HG03378 (cell line): ENCODE results near the gene IQCK.

Experiments
- ATAC-seq: cut with Tn5 transposase; IDR thresholded peaks from one replicate; pipeline ENCODE4 v1.9.1; 2021; ENCODE audit warnings: mild to moderate bottlenecking, moderate library complexity; ENCODE audit not compliant: unreplicated experiment

The IQCK gene

GRCh38 chr16:19830902-19831560 is 113.0 kb downstream of the IQCK start:
- ATAC-seq, result no peak

GRCh38 chr16:19831678-19832077 is 113.6 kb downstream of the IQCK start:
- ATAC-seq, result no peak

GRCh38 chr16:19833176-19833575 is 115.1 kb downstream of the IQCK start:
- no peak for ATAC-seq

DNA sequence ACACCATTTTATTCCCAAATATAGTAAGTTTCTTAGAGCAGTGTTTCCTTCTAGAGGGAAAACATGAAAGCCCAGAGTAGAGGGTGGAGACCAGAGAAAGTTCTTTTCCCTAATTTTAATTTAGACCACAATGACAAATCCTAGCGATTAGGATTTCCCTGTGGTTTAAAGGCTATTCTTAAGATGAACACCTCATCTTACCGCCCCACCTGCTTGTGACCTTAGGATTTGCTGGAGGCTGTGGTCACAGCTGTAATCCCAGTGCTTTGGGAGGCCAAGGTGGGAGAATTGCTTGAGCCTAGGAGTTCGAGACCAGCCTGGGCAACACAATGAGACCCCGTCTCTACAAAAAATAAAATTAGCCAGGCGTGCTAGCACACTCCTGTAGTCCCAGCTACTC is 115.5 kb downstream of the IQCK start:
- ATAC-seq, result no peak

- no peak for ATAC-seq
Measured at GRCh38 chr16:19835196-19835595, 117.1 kb downstream of the IQCK start.

GRCh38 chr16:19835968-19836421 is 117.9 kb downstream of the IQCK start:
- ATAC-seq, result no peak

- no peak for ATAC-seq
Measured at GRCh38 chr16:19837331-19837980, 119.4 kb downstream of the IQCK start.

DNA sequence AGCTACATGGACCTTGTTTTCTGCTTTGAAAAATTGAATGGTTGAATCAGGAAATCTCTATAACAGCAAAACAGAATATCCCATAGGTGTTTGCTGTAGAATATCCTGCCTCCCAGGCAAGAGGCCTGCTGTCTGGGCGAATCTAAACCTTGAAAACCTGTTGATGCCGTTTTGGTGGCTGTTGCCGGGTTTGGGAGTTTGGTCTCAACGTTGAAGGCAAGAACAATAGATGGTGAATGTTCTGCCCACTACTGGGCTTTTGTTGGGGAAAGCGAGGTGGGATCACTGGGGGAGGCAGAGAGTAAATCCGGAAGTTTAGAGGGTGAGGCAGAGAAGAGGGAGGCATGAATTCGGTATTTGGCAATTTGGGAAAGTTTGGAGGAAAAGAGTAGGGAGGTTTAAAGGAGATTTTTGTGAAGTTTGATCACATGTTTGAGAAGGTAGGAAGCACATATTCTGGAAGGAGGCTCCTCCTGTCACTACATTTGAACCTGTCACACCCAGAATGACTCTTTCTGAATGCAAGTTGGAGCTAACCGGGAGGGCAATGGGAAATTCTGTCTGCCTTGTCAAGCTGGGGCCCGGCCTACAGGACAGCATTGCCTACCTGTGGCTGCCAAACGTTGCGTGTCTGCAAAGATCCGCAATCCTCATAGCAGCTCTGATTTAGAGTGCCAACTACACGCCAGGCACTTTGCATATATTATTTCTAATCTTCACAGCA is 120.1 kb downstream of the IQCK start:
- ATAC-seq, result no peak

DNA sequence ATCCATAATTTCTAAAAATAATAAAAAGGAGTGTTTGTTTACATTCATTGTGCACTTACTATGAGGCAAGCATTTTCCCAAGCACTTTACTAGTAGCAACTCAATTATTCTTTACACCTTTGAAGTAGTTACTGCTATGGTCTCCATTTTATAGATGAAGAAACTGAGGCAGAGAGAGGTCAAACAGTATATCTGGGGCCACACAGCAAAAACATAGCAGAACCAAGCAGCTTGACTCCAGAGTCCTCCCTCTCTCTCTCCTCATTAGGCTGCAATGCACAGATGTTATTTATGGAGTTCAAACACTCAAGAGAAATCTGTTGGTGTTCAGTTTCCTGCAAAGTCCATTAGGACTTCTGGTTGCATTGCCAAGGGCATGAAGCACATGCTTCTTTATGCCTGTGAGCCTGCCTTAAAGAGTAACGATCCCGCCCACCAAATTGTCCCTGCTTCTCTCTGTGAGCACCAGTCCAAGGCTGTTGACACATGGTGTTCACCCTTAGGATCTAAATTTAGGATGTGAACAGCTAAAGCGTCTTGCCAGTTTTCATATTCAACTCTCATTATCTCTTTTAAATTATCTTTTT is 122.5 kb downstream of the IQCK start:
- ATAC-seq, result no peak

DNA sequence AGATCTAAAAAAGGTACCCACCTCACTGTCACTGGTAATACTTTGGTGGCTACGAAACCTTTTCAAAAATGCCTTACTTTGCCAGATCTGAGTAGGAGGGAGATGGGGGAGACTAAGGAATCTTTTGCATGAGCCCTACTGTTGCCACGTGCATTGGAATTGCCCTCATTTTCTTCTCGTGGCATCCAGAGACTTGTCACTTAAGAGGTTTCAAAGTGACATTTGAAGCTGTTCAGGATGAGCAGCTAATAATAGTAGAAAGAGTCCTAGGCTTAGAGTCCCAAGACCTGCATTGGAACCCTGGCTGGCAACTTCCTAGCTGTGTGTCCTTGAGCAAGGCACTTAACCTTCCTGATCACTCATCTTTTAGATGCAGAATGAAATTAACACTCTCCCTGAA is 123.1 kb downstream of the IQCK start:
- ATAC-seq, result no peak

DNA sequence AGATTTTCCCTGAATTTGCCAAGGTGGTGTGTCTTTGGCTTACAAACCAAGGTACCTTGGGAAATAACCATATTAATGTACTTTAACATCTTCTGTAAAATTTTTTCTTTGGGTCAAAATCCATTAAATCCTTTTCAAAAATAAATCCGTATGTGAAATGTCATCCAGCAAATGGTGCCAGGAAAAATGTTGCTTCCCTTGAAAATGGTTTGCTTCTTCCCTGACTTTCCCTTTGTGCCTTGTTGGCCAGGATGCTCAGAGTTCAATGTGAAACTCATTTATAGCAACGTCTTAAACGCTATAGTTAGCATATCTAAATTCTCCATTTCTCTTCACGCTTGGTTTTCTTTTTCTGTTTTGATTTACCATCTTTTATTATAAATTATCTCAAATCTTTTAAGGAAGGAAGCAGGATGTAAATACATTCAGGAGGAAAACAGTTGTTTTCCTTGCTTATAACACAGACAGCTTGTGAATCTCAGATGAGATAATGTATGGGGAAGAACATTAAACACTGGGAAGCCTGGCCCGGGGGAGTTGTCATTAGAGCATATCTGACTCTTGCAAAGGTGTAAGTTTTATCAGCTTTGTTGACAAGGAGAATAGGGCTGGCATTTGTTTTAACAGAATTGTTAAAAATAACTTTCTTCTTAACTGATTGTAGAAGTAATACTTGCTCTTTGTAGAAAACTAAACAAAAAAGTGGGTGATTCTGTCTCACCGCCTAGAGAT is 124.5 kb downstream of the IQCK start:
- no peak for ATAC-seq

DNA sequence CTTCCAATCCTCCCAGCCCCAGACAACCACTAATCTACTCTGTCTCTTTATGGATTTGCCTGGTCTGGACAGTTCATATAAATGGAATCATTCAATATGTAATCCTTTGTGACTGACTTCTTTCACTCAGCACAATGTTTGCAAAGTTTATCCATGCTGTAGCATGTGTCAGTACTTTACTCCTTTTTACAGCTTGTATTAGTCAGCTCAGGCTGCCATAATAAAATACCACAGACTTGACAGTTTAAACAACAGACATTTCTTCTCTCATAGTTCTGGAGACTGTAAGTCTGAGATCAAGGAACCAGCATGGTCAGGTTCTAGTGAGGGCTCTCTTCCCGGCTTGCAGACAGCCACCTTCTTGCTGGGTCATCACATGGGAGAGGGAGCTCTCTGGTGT is 125.3 kb downstream of the IQCK start:
- ATAC-seq, result no peak

- no peak for ATAC-seq
Measured at GRCh38 chr16:19844945-19845641, 127.0 kb downstream of the IQCK start.

DNA sequence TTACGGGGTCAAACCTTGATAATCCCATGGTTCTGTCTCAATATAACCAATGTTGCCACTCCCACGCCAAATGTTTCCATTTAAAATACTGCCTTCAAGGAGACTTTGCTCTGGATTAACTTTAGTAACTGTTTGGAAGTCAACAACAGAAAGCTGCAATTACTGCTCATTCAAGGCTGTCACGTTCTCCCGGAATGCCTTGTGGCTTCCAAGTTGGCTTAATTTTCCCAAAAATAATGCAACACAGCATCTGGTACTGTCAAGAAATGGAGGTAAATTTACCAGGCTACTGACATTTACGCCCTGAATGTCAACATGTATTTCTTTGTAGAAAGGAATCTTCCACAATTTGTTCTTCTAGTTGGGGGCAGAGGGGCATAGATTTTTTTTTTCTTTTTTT is 128.4 kb downstream of the IQCK start:
- ATAC-seq, result no peak

DNA sequence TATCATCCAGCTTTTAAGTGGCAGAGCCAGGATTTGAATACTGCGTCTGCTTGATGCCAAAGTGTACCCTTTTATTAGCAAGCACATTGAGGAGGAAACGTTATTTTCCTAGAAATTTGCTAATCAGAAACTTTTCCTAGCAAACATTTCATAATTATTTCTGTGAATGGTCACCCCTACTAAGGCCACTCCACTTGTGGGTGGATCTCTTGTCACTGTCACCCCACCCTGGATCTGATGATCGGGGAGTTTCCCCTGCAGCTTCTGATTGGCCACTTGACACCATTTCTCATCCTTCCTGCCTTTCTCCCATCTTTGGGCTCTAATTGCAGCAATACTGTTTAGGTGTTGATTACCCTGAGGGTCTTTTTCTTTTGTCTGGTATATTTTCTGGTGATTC is 130.7 kb downstream of the IQCK start:
- no peak for ATAC-seq

GRCh38 chr16:19850131-19850817 is 132.2 kb downstream of the IQCK start:
- ATAC-seq, result no peak

DNA sequence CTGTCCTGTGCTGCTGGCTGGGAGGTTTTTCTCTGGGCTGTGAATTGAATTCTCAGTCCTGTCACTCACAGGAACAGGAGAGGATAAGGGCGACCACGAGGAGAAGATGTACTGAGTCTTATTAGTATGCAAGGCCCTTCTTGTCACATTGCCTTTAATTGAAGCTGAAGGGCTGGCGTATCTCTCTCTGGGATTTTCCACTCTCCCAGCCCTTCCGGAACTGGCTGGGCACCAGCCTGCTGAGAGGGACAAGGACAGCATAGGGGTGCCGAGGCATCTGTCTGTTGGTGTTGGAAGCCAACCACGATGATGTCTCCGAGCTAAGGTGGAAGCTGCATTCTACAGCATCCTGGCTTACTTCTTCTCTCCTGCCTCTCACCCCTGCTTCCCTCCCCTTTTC is 133.4 kb downstream of the IQCK start:
- ATAC-seq, result no peak

DNA sequence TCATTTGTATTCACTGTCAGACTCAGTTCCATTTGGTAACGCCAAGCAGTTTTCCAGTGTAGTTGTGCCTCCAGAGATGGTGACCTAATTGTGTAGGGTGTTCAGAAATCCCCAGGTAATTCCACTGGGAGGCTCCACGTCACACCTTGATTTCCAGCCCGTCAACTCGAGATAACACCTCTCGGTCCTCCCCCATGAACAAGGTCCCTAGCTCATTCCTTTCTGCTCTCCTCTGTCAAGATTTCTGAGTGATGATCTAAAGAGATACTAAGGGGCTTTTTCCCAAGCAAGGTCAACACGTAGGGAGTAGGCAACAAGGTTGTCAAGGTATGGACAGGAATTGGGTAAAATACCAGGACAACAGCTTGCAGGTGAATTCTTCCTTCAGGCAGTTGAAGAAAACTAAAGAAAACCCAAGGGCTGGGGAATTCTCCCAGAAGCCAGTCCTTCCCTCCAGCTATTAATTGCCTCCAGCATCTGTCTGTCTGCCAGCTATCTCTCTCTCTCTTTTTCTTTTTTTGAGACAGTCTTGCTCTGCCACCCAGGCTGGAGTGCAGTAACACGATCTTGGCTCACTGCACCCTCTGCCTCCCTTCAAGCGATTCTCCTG is 135.2 kb downstream of the IQCK start:
- ATAC-seq, result no peak

DNA sequence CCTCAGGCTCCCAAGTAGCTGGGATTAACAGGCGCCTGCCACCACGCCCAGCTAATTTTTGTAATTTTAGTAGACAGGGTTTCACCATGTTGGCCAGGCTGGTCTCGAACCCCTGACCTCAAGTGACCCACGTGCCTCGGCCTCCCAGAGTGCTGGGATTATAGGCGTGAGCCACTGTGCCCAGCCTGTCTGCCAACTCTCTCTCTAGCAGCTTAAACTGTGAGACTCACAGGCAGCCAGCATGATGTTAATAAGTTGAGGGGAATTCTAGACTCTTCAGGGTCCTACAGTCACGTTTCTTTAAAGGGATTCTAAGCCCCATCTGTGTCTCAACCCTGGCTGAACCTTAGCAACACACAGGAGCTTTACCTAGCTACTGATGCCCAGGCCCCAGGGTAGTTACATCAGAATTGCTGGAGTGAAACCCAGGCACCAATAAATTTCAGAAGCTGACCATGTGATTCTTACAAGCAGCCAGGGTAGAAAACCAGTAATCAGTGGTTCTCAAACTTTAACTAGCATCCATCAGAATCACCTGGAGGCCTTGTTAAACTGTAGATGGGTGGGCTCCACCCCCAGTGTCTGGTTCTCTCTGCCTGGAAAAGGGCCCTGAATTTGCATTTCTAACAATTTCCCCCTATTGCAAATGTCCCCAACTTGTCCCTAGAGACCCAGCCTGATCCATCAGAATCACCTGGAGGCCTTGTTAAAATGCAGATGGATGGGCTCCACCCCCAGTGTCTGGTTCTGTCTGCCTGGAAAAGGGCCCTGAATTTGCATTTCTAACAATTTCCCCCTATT is 135.9 kb downstream of the IQCK start:
- ATAC-seq, result no peak
